Sigmoid colon (tissue), 7 donors: ENCODE data around the gene SYCN. TPM values are rescaled to one million over a fixed set of nuclear protein-coding genes. Genes with fewer than 3 reads are reported as not detected.

Experiments
- DNase-seq: peaks from one replicate; pipeline ENCODE4 v3.0.0-alpha.2; 2019
- H3K27ac ChIP-seq, 4 donors: fragments of 200-600 bp; sonication (generic); one replicate each; pipeline ENCODE4 v1.5.1; 2016 to 2019; ENCODE audit warnings: mild to moderate bottlenecking in 1 of 4
- H3K27me3 ChIP-seq, 3 donors: fragments of 200-600 bp; sonication (generic); one replicate each; pipeline ENCODE4 v1.5.1; 2019; ENCODE audit warnings: mild to moderate bottlenecking in 1 of 3
- H3K36me3 ChIP-seq, 4 donors: fragments of 200-600 bp; sonication (generic); one replicate each; pipeline ENCODE4 v1.5.1; 2016 to 2019
- H3K4me1 ChIP-seq, 4 donors: fragments of 200-600 bp; sonication (generic); one replicate each; pipeline ENCODE4 v1.5.1; 2017 to 2019
- H3K4me3 ChIP-seq, 4 donors: fragments of 200-600 bp; sonication (generic); one replicate each; pipeline ENCODE4 v1.5.1; 2017 to 2019; ENCODE audit warnings: mild to moderate bottlenecking in 2 of 4, moderate library complexity in 1 of 4
- H3K9me3 ChIP-seq, 4 donors: fragments of 200-600 bp in 3 of 4; sonication (generic) in 3 of 4; one replicate each; pipeline versions ENCODE4 v1.5.1 to v1.6.1; 2013 to 2019
- CTCF ChIP-seq, 4 experiments: fragments of 450-650 bp in 3 of 4; fragments of 200-600 bp in 1 of 4; IDR thresholded peaks; one replicate each; pipeline ENCODE4 v1.5.1; 2016 to 2019; ENCODE audit warnings: antibody characterized with exemption in 4 of 4, mild to moderate bottlenecking in 3 of 4, moderate library complexity in 2 of 4
- EP300 ChIP-seq, 4 donors: sonication (generic); formaldehyde crosslinking; IDR thresholded peaks; one replicate each; pipeline ENCODE4 v1.6.1; 2017; ENCODE audit warnings: antibody characterized with exemption in 4 of 4
- POLR2A ChIP-seq, 2 donors: fragments of 450-650 bp; IDR thresholded peaks; one replicate each; pipeline ENCODE4 v1.6.1; 2016; ENCODE audit warnings: antibody characterized with exemption in 2 of 2, mild to moderate bottlenecking in 2 of 2, moderate library complexity in 2 of 2
- POLR2AphosphoS5 ChIP-seq, 4 donors: sonication (generic); formaldehyde crosslinking; IDR thresholded peaks; one replicate each; pipeline ENCODE4 v1.6.1; 2017; ENCODE audit warnings: antibody characterized with exemption in 4 of 4
- WGBS, 2 donors: extraction: QIAGEN DNeasy Blood & Tissue Kit; methylation state at CpG; one replicate each; pipeline ENCODE4 v1.1.7; 2013; 5-methylcytosine and 5-hydroxymethylcytosine counted together
- intact Hi-C: fragments of 100-400 bp; cut with DNase I; formaldehyde crosslinking; loops from one replicate; pipeline ENCODE4 v1.15.1; 2023
- polyA plus RNA-seq, 3 donors: library from polyadenylated mRNA; stranded (reverse); fragments of 200-250 nt; gene quantifications; one replicate each; pipeline ENCODE4 v1.2.3, GENCODE V29; 2013
- total RNA-seq, 4 donors: library from RNA; depleted of rRNA; stranded (reverse); fragments of >200 nt; gene quantifications; one replicate each; pipeline ENCODE4 v1.1.0, GENCODE V29; 2016
- donor health status: healthy with polysubstance abuse.
- donor health status: Bipolar disorder and iron deficiency.
- donor health status: healthy.

Gene SYCN
- total and polyA plus RNA-seq, 7 donors, result not detected

DNA sequence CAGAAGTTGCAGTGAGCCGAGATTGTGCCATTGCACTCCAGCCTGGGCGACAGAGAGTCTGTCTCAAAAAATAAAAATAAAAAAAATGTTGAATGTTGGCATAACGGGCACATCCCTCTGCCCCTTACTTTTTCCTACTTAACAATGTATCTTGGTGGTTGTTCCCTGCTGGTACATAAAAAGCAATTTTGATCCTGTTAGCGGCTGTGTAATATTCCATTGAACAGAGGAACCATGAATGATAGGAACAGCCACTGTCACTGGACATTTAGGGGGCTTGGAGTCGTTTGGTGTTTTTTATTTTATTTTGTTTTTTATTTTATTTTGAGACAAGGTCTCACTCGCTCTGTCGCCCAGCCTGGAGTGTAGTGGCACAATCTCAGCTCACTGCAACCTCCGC is 17.7 kb downstream of the SYCN start:
- no peaks in the 10 kb centered on the region for H3K36me3 ChIP-seq
- H3K27me3 ChIP-seq, result peaks cover 0 to 20% (median 6%) of the 10 kb centered on the region in 3 donors
- TF ChIP-seq CTCF (IDR thresholded peaks at IDR 0.05) (no peak), EP300 (IDR thresholded peaks at IDR 0.05) (no peak), POLR2AphosphoS5 (IDR thresholded peaks at IDR 0.05) (no peak), POLR2A (IDR thresholded peaks at IDR 0.05) (no peak)
- intact Hi-C loops, result no loop called here
- H3K4me3 ChIP-seq, result no peak overlapping the region
- H3K9me3 ChIP-seq, result no peaks in the 10 kb centered on the region
- WGBS, 2 donors, result 82 to 96% methylated on average over 8 of the region's 8 CpGs
- no peak for DNase-seq
- no peak overlapping the region for H3K27ac ChIP-seq
- no peaks in the 10 kb centered on the region for H3K4me1 ChIP-seq

DNA sequence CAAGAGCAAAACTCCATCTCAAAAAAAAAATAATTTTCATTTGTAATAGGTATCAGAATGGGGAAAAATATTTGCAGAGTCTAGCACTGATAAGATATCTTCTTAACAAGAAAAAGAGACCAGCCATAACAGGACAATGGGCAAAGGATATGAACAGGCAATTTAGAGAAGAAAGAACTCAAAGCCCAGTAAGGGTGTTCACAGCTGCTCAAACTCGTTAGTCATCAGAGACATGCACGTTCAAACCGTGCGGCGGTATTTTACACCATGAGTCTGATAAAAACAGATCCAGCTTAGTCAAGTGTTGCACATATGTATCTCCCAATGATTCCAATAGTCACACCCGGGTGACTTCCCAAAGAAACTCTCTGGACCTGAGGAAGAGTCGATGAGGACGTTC is 21.0 kb downstream of the SYCN start:
- TF ChIP-seq POLR2AphosphoS5 (IDR thresholded peaks at IDR 0.05), result no peak
- Histone ChIP-seq H3K9me3 (no peaks in the 10 kb centered on the region), H3K36me3 (peaks cover 0 to 11% (median 9%) of the 10 kb centered on the region in 4 donors), H3K27ac (no peak overlapping the region), H3K4me1 (no peaks in the 10 kb centered on the region), H3K27me3 (peaks cover 0 to 8% (median 6%) of the 10 kb centered on the region in 3 donors), H3K4me3 (no peak overlapping the region)
- no peak for DNase-seq
- WGBS, 2 donors, result 79 to 87% methylated on average over 8 of the region's 8 CpGs
- intact Hi-C loops, result no loop called here

- Histone ChIP-seq H3K4me1 (no peaks in the 10 kb centered on the region), H3K27me3 (no peaks in the 10 kb centered on the region), H3K9me3 (no peaks in the 10 kb centered on the region), H3K27ac (no peak overlapping the region), H3K36me3 (peaks cover 0 to 20% (median 15%) of the 10 kb centered on the region in 4 donors), H3K4me3 (no peak overlapping the region)
- no peak for TF ChIP-seq EP300 (IDR thresholded peaks at IDR 0.05)
- TF ChIP-seq POLR2A (IDR thresholded peaks at IDR 0.05), result no peak
- no peak for TF ChIP-seq CTCF (IDR thresholded peaks at IDR 0.05)
- no peak for TF ChIP-seq POLR2AphosphoS5 (IDR thresholded peaks at IDR 0.05)
- intact Hi-C loops, result no loop called here
- 65 to 86% methylated on average over 4 of the region's 4 CpGs for WGBS, 2 donors
- no peak for DNase-seq
These were observed 21.9 kb downstream of the SYCN start for GRCh38 chr19:39182174-39182505.

GRCh38 chr19:39181500-39182173 is 22.4 kb downstream of the SYCN start:
- peaks cover 0 to 25% (median 17%) of the 10 kb centered on the region in 4 donors for H3K36me3 ChIP-seq
- no peak overlapping the region for H3K27ac ChIP-seq
- no peaks in the 10 kb centered on the region for H3K27me3 ChIP-seq
- H3K4me1 ChIP-seq, result no peaks in the 10 kb centered on the region
- intact Hi-C loops, result no loop called here
- TF ChIP-seq EP300 (IDR thresholded peaks at IDR 0.05), result no peak
- no peak for TF ChIP-seq POLR2AphosphoS5 (IDR thresholded peaks at IDR 0.05)
- TF ChIP-seq POLR2A (IDR thresholded peaks at IDR 0.05), result no peak
- H3K4me3 ChIP-seq, result no peak overlapping the region
- DNase-seq, result no peak
- H3K9me3 ChIP-seq, result no peaks in the 10 kb centered on the region
- 72 to 80% methylated on average over 21 of the region's 21 CpGs for WGBS, 2 donors

DNA sequence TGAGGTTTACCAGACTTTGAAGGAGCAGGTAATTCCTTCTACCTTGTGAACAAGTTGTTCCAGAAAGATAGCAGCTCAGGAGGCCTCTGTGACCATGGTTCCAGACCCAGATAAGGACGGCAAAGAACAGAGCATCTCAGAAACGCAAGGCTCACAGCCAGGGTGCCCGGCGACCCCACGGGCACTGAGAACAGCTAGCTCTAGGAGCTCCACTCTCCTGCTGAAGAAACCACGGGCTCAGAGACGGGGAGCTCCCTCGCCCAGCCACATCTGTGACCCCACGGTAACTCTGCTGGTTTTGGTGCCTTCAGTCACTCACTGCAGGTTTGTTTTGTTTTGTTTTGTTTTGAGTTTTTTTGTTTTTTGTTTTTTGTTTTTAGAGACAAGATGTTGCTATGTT is 23.3 kb downstream of the SYCN start:
- Histone ChIP-seq H3K27me3 (no peaks in the 10 kb centered on the region), H3K4me1 (no peaks in the 10 kb centered on the region), H3K4me3 (no peak overlapping the region), H3K27ac (no peak overlapping the region), H3K36me3 (peaks cover 0 to 34% (median 22%) of the 10 kb centered on the region in 4 donors), H3K9me3 (no peaks in the 10 kb centered on the region)
- TF ChIP-seq CTCF (IDR thresholded peaks at IDR 0.05) (no peak), EP300 (IDR thresholded peaks at IDR 0.05) (no peak)
- 84 to 92% methylated on average over 9 of the region's 9 CpGs for WGBS, 2 donors
- intact Hi-C loops, result no loop called here
- no peak for DNase-seq

- intact Hi-C loops, result no loop called here
- Histone ChIP-seq H3K9me3 (no peaks in the 10 kb centered on the region), H3K27ac (no peak overlapping the region), H3K27me3 (no peaks in the 10 kb centered on the region), H3K36me3 (peaks cover 0 to 44% (median 24%) of the 10 kb centered on the region in 4 donors), H3K4me3 (no peak overlapping the region), H3K4me1 (no peaks in the 10 kb centered on the region)
- no peak for DNase-seq
- WGBS, 2 donors, result 88 to 94% methylated on average over 10 of the region's 10 CpGs
- no peak for TF ChIP-seq POLR2A (IDR thresholded peaks at IDR 0.05)
- no peak for TF ChIP-seq EP300 (IDR thresholded peaks at IDR 0.05)
- no peak for TF ChIP-seq POLR2AphosphoS5 (IDR thresholded peaks at IDR 0.05)
- TF ChIP-seq CTCF (IDR thresholded peaks at IDR 0.05), result no peak
These were observed 24.3 kb downstream of the SYCN start for GRCh38 chr19:39179754-39180153.
